RPMI8226 (cell line): ENCODE measurements around the gene SANBR.

Experiments
- DNase-seq: peaks from one replicate; pipeline ENCODE4 v3.0.0-alpha.2; 2015

The SANBR gene

GRCh38 chr2:61091485-61091884, 25.8 kb downstream of the SANBR start:
- no peak for DNase-seq

- no peak for DNase-seq
Measured at GRCh38 chr2:61096438-61096837, 30.8 kb downstream of the SANBR start.

GRCh38 chr2:61100801-61101200, 35.1 kb downstream of the SANBR start:
- DNase-seq = no peak

- DNase-seq = no peak
Measured at GRCh38 chr2:61109291-61109690, 43.6 kb downstream of the SANBR start.

GRCh38 chr2:61111708-61112107, 46.0 kb downstream of the SANBR start:
- no peak for DNase-seq

GRCh38 chr2:61114147-61114546, 48.5 kb downstream of the SANBR start:
- DNase-seq = no peak
